DMS53 (cell line): ENCODE data around the gene PLA2G7.
"Not testable (repeated sequence)": the region's sequence is repeated elsewhere in the genome, so short reads cannot be mapped to it uniquely, and the experiment has no call there.

Experiments used
- DNase-seq: peaks from one replicate; lab custom pipeline; 2025; lab: John Stamatoyannopoulos, UW

The PLA2G7 gene

DNA sequence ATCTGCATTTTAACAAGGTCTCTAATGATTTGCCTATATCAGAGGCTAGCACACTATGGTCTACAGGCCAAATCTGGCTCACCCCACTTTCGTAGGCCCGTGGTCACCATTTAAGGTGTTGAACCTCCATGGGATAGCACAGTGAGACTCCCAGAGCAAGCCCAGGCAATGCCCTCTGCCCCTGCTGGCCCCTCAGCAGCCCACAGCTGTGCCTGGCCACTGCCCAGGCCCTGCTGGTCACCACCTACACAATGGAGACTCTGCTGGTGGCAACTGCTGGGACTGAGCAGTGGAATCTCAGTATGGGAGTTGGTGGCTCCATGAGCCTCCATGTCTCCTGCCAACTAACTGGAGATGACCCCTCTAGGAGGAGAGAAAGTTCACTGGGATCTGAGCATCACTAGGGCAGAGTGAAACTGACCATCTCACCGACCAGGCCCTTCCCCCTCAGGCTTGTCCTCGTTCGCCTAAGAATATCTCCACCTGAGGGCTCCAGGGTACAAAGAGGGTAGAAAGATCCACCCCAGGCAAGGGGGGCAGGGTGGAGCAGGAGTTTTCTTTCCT lies 13.8 kb upstream of the PLA2G7 start:
- no peak for DNase-seq

GRCh38 chr6:46746696-46747095 lies 11.5 kb upstream of the PLA2G7 start, which contains the start of gene ANKRD66:
Gene ANKRD66, plus strand, starts transcription at chr6:46746933. Its CDS starts 5,016 bp downstream, at chr6:46751949.
- peak; percentile 10 for DNase-seq

DNA sequence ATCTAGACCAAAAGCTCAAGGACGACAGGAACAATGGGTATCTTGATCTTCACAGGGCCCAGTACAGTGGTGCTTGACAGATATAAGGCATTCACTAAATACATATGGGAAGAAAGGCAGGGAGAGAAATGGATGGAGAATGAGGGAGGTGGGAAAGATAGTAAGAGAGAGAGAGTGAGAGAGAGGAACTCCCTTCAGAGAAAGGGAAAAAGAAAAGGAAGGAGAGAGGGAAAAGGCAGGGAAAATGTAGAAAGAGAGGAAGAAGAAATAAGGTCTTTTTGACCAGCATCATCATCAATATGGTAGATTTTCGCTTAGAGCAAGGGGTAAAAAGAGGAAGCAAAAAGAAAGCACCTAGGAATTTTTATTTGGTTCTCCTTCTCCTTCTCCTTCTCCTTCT lies 10.8 kb upstream of the PLA2G7 start:
- DNase-seq = no peak

DNA sequence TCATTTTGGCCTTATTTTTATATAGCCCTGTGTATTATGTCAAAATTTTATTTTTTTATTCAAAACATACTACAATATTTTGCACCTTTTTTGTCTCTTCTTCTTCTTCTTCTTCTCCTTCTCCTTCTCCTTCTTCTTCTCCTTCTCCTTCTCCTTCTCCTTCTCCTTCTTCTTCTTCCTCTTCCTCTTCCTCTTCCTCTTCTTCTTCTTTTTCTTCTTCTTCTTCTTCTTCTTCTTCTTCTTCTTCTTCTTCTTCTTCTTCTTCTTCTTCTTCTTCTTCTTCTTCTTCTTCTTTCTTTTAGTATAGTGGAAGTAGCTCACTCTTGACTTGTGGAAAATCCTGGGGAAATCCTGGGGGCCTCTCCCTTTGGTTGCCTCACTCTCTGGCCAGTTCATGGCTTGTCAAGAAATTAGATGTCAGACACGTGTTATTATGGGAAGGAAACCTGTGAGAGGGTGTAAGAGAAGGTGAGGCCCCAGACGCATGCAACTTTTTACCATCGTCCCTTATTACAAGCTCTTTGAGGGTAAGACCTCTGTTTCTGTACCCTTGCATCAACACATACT lies 9.1 kb upstream of the PLA2G7 start:
- not testable (repeated sequence) for DNase-seq

GRCh38 chr6:46743425-46744158 lies 8.4 kb upstream of the PLA2G7 start:
- DNase-seq = no peak

DNA sequence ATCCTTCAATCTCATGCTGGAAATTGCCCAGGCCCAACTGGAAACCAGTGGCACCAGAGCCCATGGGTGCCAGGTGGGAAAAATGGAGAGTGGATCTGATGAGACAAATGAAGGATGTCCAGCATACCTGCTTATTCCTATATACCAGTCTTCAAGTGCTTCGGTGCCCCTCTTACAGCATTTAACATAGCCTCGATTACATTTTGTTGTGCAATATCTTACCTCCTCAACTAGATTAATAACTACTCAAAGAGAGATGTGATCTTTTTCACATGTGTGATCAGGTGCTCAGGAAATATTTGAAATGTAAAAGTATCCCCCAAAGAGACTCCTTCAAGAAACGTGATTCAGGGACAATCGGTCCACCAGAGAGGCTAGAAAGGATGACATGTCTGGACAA lies 6.7 kb upstream of the PLA2G7 start:
- DNase-seq = no peak

DNA sequence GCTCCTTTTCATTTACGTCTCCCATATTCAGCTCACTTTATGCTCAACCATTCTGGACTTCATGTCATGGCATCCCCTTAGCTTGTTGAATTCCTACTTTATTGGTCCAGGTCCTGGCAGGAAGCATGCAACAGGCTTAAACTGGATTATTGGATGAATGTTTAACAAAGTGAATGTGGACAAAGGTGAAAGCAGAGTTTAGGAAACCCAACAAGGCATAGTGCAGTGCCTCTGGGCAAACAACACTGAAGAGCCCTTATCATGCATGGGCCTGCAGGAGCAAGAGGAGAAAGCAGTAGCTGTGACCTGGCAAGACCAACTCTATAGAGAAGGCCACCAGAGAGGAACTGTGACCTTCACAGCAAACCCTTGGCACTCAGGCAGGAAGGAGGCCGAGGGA lies 6.3 kb upstream of the PLA2G7 start:
- DNase-seq = peak; percentile 79

GRCh38 chr6:46736906-46737305 lies 1.7 kb upstream of the PLA2G7 start:
- no peak for DNase-seq

GRCh38 chr6:46735720-46736031 lies 501 bp upstream of the PLA2G7 start:
- DNase-seq = no peak

DNA sequence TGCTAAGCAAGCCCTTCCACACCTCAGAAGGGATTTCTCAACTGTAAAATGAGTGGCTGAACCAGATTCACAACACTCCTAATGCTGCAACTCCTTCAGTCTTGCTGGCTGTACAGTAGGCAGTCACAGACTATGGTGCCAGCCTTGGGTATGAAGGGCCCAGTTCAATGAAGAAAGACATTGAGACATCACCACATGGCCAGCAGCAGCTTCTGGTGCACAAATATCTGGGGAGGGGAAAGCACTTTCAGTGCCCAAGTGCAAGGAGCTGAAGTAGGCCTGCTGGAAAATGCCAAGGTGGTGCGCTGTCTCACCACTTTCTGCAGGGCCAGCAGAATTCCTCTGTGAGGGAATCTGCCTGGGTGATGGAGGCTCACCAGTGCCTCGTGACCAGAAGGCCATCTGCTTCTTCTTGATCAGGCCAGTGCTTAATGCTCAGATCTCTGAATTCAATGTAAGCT lies 1.8 kb downstream of the PLA2G7 start:
- DNase-seq = no peak

- no peak for DNase-seq
Measured at GRCh38 chr6:46730921-46731461, 4.2 kb downstream of the PLA2G7 start.

DNA sequence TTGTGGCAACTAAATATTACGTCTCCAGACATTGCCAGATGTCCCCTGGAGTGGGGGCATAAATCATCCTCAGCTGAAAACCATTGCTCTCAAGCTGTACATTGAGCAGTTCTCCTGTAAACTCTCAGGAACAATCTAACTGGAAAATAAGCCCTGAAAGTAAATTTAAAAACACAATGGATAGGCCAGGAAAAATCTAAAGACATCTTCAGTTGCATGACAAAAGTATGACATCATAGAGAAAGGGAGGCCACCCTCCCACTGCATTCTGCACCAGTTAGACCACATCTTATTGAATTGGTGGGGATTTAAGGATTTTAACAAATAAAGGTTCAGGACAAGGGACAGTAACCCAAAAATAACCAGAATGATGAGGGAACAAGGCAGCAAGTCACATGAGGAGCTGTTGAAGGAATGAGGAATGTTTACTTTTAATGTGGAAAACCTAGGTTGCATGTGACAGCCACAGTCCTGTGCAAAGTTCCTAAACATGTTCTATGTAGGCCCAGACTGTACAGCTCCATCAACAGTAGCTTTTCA lies 5.3 kb downstream of the PLA2G7 start:
- no peak for DNase-seq

DNA sequence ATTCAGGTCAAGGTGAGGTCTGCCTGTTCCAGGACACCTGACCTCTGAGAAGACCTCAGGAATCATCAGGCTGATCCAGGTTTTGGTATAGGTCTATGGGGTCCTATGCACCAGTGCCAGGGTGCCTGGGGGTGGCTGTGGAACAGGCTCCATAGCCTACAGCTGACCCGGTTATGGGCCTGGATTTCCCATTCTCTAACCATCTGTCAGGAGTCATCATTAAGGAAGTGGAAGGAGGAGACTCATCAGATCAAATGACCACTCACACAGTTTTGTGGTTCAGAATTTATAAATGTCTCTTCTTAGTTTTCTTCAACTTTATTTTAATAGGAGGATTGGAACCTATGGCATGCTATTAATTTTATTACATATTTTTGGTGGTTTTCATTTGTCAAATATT lies 14.8 kb downstream of the PLA2G7 start:
- DNase-seq = peak; percentile 22

DNA sequence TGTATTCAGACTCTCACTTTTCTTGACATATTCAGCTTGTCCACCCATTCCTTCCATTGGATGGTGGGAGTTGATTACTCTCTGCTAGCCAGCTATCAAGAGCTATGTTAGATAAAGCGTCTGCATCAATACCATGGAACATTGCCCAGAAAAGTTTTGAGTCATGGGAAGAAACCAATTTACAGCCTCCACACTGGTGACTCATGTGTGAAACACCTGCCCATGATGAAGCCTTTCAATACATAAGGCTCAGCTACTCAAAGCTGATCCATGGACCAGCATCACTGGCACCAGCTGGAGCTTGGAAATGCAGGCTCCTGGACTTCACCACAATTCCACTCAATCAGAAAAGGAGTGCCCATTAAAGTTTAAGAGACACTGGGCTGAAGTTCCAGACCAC lies 16.1 kb downstream of the PLA2G7 start:
- peak; percentile 91 for DNase-seq

DNA sequence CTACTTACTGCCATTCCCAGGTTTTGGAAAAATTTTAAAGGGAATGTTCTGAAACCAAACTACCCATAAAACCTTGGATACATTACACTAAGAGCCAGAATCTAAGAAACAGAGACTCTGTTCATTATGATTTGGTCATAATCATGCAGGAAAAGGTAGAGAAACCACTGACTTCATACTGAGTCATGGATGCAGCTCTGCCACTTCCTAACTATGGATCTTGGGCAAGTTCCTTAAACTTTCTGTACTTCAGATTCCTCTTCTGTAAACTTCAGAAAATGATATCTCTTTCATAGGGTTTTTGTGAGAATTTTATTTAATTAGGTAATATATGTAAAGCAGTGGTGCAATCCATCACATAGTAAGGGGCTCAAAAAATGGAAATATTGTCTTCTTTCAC lies 20.0 kb downstream of the PLA2G7 start:
- DNase-seq = no peak

DNA sequence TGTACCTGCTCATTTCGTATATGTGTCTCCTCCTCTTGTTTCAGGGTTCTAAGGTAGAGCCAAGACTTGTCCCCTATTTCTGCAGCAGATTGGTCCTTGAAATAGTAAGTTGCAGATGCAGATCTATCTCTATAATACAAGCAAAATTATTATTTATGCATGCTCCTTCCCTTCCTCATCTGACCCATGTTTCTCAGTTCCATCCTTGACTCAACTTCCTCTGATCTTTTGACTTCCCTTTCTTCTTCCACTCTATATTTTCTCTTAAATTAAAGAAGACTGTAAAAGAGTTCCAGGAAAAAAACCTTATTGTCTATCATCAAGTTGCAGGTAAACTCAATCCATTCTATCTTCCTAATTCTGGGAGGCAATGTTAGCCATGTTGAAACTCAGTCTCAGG lies 23.7 kb downstream of the PLA2G7 start:
- no peak for DNase-seq

GRCh38 chr6:46706464-46706863 lies 28.7 kb downstream of the PLA2G7 start:
- no peak for DNase-seq

GRCh38 chr6:46704562-46704961 lies 30.6 kb downstream of the PLA2G7 start:
- peak; percentile 81 for DNase-seq

GRCh38 chr6:46699970-46700369 lies 35.2 kb downstream of the PLA2G7 start:
- DNase-seq = no peak

DNA sequence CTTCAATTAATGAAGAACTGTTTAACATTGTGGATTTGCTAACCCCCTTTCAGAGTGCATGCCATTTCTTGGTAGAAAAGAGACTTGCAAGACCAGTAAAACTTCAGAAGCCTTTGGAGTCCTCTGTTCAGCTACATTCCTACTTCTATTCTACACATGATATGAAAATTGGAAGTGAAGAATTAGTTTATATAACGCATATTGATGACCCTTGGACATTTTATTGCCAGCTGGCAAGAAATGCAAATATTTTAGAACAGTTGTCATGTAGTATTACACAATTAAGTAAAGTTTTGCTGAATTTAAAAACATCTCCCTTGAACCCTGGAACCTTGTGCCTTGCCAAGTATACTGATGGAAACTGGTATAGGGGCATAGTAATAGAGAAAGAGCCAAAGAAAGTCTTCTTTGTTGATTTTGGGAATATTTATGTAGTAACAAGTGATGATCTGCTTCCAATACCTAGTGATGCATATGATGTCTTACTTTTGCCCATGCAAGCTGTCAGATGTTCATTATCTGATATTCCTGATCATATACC lies 44.2 kb downstream of the PLA2G7 start:
- no peak for DNase-seq

GRCh38 chr6:46690141-46690755 lies 44.9 kb downstream of the PLA2G7 start:
- DNase-seq = no peak

DNA sequence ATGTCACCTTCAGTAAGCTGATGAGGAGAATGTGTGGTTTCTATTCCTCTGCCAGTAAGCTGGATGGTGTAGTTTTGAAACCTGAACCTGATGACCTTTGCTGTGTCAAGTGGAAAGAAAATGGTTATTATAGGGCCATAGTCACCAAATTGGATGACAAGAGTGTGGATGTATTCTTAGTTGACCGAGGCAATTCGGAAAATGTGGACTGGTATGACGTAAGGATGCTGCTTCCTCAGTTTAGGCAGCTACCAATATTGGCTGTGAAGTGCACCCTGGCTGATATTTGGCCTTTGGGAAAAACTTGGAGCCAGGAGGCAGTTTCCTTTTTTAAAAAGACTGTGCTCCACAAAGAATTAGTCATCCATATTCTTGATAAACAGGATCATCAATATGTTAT lies 45.5 kb downstream of the PLA2G7 start:
- no peak for DNase-seq
